Progenitor cell of endocrine pancreas (in vitro differentiated cells): ENCODE results near the gene PNKD. TPM values are rescaled to one million over a fixed set of nuclear protein-coding genes. Genes with fewer than 3 reads are reported as not detected.

Source experiments
- DNase-seq: peaks from one replicate; pipeline ENCODE4 v3.0.0; 2021; ENCODE audit warnings: low spot score; ENCODE audit not compliant: unreplicated experiment
- H3K27ac Mint-ChIP-seq: 2 replicates; pipeline ENCODE4 v1.8.0; 2021; ENCODE audit warnings: mild to moderate bottlenecking, moderate library complexity, mixed read lengths
- H3K27me3 Mint-ChIP-seq: 2 replicates; pipeline ENCODE4 v1.8.0; 2021; ENCODE audit warnings: mixed read lengths
- H3K36me3 Mint-ChIP-seq: 2 replicates; pipeline ENCODE4 v1.8.0; 2022; ENCODE audit warnings: mixed read lengths; ENCODE audit not compliant: insufficient read depth
- H3K4me1 Mint-ChIP-seq: 2 replicates; pipeline ENCODE4 v1.8.0; 2021; ENCODE audit warnings: low read depth, mixed read lengths
- H3K4me3 Mint-ChIP-seq: 2 replicates; pipeline ENCODE4 v1.8.0; 2021; ENCODE audit warnings: low read depth, mild to moderate bottlenecking, moderate library complexity, mixed read lengths
- H3K9me3 Mint-ChIP-seq: 2 replicates; pipeline ENCODE4 v1.8.0; 2021; ENCODE audit warnings: low read depth, mixed read lengths
- CTCF ChIP-seq: fragments of 200-600 bp; sonication (generic); IDR thresholded peaks from one replicate; pipeline ENCODE4 v1.5.0; 2021; ENCODE audit warnings: antibody characterized with exemption, mild to moderate bottlenecking; ENCODE audit not compliant: unreplicated experiment
- total RNA-seq: library from RNA; stranded (reverse); gene quantifications from 2 replicates; pipeline ENCODE4 v1.2.1, GENCODE V29; 2021

The PNKD gene
- total RNA-seq, 1 donor from 2014 or later = 54.3 TPM

- no peak for TF ChIP-seq CTCF
- peak overlapping the region; percentile 59 for H3K27ac Mint-ChIP-seq
- H3K4me3 Mint-ChIP-seq = no peak overlapping the region
- peaks cover 2% of the 10 kb centered on the region for H3K36me3 Mint-ChIP-seq
- no peaks in the 10 kb centered on the region for H3K27me3 Mint-ChIP-seq
- H3K4me1 Mint-ChIP-seq = peaks cover 7% of the 10 kb centered on the region
- DNase-seq = no peak
- H3K9me3 Mint-ChIP-seq = no peaks in the 10 kb centered on the region
These were observed 93.4 kb downstream of the PNKD start for GRCh38 chr2:218363736-218364135.

- Mint-ChIP-seq H3K4me1 (peaks cover 8% of the 10 kb centered on the region), H3K9me3 (no peaks in the 10 kb centered on the region), H3K4me3 (no peak overlapping the region), H3K36me3 (peaks cover 2% of the 10 kb centered on the region), H3K27me3 (no peaks in the 10 kb centered on the region), H3K27ac (no peak overlapping the region)
- TF ChIP-seq CTCF = no peak
- DNase-seq = no peak
These were observed 93.9 kb downstream of the PNKD start for GRCh38 chr2:218364196-218364595.

GRCh38 chr2:218366621-218367414 lies 96.5 kb downstream of the PNKD start:
- Mint-ChIP-seq H3K9me3 (no peaks in the 10 kb centered on the region), H3K36me3 (no peaks in the 10 kb centered on the region), H3K27ac (peak overlapping the region; percentile 85), H3K27me3 (peaks cover 4% of the 10 kb centered on the region), H3K4me3 (peak overlapping the region; percentile 74), H3K4me1 (peaks cover 1% of the 10 kb centered on the region)
- DNase-seq = no peak
- no peak for TF ChIP-seq CTCF

GRCh38 chr2:218367415-218368149 lies 97.3 kb downstream of the PNKD start:
- Mint-ChIP-seq H3K36me3 (no peaks in the 10 kb centered on the region), H3K4me3 (peak overlapping the region; percentile 74), H3K9me3 (no peaks in the 10 kb centered on the region), H3K27me3 (peaks cover 4% of the 10 kb centered on the region), H3K4me1 (peaks cover 1% of the 10 kb centered on the region), H3K27ac (peak overlapping the region; percentile 85)
- DNase-seq = peak; percentile 68
- no peak for TF ChIP-seq CTCF

- Mint-ChIP-seq H3K27me3 (peaks cover 4% of the 10 kb centered on the region), H3K27ac (no peak overlapping the region), H3K4me3 (peak overlapping the region; percentile 74), H3K36me3 (no peaks in the 10 kb centered on the region), H3K4me1 (peaks cover 1% of the 10 kb centered on the region), H3K9me3 (no peaks in the 10 kb centered on the region)
- no peak for TF ChIP-seq CTCF
- DNase-seq = no peak
These were observed 97.8 kb downstream of the PNKD start for GRCh38 chr2:218368150-218368528.
